Stimulated activated CD8-positive, alpha-beta memory T cell treated with anti-CD3 and anti-CD28 coated beads, Interleukin-15, amount 100 ng/mL, for 4 hours (primary cell): ENCODE measurements around the gene ADAM8.
"Not testable (repeated sequence)": the region's sequence is repeated elsewhere in the genome, so short reads cannot be mapped to it uniquely, and the experiment has no call there.

Experiments
- DNase-seq, 2 donors: peaks; one replicate each; pipeline ENCODE4 v3.0.0-alpha.2; 2020; ENCODE audit warnings: low read depth in 2 of 2

ADAM8 gene

DNA sequence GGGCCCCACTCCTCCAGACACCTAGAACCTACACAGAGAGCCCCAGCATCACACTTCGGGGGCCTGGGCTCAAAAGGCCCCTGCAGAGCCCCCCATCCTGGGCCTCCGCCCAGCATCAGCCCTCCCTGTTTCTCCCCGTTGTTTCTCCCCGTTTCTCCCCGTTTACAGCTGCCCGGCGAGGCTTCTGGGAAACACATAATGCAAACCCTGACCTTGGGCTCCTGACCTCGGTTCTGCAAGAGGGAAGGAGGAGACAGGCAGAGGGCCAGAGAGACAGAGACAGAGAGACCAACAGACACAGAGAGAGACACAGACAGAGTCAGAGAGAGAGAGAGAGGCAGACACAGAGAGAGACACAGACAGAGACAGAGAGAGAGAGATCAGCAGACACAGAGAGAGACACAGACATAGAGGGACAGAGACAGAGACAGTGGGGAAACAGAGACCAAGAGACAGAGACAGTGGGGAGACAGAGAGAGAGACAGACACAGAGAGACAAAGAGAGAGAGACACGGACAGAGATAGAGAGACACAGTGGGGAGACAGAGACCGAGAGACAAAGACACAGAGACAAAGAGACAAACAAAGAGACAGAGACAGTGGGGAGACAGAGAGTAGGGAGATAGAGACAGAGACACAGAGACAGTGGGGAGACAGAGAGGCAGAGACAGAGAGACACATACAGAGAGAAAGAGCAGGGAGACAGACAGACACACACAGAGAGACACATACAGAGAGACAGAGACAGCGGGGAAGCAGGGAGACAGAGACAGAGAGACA is 26.5 kb downstream of the ADAM8 start:
- no peak for DNase-seq

DNA sequence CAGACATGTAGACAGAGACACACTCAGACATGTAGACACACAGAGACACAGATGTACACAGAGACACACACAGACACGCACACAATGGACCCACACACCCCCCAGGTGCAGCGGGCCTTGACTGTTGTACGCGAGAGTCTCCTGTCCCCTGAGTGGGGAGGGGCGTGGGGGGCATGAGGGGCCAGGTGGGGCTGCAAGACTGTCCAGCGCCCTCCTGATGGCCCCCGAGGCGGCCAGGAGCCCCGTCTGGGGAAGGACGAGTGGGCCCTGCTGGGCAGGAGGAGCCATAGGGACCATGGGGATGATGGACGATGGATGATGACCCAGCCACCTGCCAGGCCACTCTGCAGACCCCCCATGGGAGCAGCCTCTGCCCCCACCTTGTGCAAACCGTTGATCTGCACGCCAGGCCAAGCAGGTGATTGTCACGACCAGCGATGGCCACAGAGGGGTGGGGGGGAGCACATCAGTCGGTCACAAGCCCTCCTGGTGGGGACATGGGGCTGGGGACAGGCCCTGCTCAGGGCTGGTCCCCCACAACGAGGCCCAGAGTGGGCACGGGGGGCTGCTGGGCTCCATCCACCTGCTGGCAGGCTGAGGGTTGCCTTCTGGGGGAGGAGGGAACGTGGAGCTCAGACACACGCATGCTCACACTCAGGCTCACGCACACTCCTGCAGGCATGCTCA is 27.4 kb downstream of the ADAM8 start:
- DNase-seq = no peak

DNA sequence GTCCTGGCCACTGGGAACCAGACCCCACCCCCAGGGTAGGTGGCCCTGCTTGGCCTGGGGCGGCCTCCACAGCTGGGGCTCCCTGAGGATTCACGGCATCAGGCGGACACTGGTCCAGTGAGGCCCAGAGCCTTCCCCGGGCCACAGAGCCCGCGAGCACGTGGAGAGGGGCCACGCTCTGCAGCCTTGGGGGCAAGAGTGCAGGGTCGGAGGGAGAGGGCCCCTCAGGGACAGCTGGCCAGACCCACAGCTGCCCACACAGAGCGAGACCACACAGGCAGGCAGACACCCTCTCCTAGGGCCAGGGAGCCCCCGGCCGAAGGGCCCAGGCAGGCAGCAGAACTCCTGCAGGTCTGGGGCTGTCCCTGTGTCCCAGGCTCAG is 28.3 kb downstream of the ADAM8 start:
- DNase-seq = no peak

DNA sequence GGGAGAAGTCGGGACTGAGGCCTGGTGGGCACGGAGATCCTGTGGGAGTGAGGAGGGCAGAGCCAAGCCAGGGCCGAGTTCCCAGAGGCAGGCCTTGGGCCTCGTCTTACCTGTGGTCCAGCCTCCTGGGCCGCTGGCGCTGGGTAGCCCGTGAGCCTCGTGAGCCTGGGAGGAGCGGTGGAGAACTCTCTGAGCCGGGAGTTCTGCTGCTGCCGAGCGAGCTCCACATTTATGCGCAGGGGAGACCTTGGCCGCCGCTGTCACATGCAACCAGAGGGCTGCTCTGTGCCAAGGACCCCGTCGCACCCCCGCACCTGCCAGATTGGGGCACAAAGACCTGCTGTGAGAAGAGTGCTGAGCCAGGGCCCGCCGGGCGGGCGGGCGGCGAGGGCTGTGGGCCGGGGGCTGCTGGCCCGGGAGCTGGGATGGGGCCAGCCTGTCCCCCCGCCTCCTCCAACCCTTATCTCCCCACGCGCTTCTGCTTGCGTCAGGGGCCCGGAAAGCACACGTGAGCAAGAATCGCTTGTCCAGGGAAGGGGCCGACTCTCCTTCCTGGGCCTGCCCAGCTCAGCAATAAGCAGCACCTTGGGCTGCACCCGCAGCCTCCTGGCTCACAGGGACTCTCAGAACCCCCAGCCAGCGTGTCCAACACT is 28.9 kb downstream of the ADAM8 start:
- DNase-seq = no peak

DNA sequence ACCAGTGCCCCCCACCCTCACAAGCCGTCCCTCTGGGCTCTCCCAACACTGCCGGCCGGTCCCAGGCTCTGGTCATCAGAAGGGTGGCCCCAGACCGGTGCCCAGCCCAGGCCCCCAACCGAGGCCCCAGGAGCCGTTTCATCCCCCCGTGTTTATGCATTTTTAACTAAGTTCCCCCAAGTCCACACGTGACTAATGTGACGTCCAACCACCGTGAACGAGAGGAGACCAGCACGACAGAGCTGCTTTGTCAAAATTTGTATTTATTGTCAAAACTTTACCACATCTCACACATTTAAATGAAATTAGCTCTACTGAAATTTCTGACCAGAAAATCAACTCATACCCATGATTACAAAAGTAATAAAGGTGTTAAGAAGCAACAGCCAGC is 30.4 kb downstream of the ADAM8 start:
- DNase-seq = no peak

DNA sequence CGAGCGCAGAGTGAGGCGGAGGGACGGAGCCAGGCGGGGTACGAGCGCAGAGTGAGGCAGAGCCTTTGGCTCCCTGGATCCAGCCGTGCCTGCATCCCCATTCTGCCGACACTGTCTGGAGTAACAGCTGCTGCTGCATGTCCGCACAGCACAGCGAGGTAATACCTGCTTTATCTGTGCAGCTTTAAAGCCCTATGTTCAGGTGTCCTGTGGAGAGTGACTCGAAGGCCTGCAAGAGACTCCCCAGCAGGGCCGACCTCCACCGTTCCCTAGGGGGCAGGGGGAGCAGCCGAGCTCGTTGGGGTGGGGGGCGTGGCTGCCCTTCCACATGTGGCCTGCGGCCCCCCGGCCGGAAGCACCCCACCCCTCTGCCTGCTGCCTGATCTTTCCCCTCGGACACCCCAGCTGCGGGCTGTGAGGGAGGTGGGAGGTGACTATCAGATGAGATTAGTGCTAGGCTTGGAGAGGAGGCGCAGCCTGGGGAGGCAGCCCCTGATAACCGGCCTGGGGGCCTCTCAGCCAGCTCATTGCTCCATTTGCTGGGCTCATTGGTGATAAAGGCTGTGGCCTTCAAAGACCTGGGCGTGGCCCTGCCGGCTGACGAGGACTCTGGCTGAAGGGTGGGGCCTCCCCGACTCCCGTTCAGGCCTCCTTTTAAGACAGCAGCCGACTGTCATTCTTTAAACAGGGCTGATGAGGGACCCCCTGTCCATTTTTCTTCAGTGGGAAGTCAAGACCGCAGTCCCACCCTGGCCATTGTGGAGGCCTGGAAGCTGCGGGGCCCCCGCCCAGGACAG is 31.0 kb downstream of the ADAM8 start:
- no peak for DNase-seq

DNA sequence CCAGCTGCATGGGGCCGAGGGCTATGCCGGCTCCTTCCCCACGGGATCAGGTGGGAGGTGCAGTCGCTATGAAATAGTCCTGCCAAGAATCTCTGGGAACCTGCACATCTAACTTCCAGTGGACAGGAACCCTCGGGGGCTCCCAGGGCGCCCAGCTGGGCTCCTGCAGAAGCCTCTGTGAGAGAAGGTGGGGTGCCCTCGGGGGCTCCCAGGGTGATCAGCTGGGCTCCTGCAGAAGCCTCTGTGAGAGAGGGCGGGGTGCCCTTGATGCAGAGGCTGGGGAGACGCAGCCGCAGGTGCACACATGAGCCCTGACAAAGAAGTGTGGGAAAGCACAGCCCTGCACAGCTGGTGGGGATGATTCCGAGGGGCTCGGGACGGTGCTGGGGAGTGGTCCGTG is 33.1 kb downstream of the ADAM8 start:
- no peak for DNase-seq

DNA sequence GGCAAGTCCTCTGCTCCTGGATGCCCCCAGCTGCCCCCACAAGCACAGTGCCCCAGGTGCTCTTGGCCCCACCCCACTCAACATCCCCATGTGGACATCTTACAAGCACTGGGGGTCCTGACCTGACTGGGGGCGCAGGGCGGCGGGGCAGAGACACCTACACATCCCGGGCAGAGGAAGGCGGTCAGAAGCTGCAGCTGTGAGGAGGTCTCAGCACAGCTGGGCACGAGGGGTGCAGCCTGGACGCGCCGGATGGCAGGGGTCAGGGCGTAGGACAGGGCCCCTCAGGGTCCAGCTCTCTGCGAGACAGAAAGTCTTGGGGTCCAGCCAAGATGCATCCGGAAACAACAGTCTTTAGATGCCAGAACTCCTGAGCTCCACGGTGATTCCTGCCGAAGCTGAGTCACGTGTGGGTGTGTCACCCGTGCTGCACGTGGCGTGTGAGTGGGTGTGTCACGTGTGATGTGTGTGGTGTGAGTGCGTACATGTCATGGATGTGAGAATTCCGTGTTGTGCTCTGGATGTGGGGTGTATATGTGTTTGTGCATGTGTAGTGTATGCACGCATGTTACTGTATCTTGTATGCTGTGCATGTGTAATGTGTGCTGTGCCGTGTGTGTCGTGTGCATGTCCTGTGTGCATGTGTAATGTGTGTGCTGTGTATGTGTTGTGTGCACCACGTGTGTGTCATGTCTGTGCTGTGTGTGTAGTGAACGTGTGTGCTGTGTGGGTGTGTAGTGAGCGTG is 33.9 kb downstream of the ADAM8 start:
- no peak for DNase-seq

DNA sequence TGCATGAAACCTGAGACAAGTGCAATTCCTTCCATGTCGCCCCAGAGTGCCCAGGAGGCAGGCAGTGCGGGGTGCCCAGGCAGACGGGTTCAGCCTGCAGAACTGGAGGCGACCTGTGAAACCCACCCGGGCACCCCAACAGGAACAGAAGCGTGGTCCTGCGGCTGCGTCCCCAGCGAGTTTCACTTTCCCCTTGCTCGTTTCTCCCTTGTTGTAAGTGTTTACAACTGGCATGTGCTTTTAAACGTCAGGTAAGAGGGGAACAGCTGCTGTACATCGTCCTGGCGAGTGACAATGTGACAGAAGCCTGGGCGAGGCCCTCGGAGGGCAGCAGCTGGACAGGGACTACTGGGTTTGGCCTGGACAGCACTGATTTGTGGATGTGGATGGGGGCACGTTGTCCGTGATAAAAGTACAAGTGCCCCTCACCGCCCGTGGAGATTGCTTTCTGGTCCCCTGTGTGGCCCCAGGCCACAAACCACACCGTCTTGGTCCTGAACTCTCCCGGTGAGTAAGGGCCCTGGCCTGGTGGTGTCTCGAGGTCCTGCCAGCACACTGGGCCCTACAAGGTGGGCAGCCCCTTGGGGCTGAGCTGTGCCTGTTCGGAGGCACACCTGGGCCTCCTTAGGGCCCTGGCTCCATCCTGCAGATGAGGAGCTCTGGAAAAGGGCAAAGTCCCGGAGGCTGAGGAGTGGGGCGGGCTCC is 35.0 kb downstream of the ADAM8 start:
- DNase-seq = no peak

DNA sequence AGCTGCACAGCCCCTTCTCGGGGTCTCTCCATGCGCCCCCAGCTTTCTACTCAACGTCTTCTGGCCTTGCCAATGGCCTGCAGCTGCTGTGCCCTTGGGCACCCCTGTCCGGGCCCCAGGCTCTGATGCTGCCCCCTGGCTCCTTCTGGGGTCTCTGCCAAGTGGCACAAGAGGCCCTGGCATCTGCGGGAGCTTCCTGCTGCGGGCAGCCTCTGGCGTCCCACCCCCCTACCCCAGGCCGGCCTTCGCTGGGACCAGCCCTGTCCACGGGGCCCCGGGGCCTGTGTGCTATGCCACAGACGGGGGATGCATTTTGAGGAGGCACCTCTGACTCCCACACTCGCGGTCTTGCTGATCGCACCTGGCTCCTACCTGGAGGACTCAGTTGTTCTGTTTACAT is 36.7 kb downstream of the ADAM8 start:
- DNase-seq = no peak

DNA sequence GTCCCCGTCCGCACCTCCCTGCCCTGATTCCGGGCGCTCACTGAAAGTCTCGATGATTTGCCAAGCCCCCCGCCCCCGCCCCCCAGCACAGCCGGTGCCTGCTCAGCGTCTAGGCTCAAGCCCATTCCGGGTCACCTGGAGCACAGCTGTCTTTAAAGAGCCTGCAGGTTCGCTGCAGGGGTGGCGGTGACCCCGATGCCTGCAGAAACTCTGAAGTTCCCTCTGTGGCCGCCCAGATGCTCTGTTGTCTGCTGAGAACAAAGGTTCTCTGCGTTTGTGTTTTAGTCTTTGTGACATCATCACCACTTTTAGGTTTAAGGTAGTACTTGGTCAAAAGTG is 38.2 kb downstream of the ADAM8 start:
- no peak for DNase-seq

DNA sequence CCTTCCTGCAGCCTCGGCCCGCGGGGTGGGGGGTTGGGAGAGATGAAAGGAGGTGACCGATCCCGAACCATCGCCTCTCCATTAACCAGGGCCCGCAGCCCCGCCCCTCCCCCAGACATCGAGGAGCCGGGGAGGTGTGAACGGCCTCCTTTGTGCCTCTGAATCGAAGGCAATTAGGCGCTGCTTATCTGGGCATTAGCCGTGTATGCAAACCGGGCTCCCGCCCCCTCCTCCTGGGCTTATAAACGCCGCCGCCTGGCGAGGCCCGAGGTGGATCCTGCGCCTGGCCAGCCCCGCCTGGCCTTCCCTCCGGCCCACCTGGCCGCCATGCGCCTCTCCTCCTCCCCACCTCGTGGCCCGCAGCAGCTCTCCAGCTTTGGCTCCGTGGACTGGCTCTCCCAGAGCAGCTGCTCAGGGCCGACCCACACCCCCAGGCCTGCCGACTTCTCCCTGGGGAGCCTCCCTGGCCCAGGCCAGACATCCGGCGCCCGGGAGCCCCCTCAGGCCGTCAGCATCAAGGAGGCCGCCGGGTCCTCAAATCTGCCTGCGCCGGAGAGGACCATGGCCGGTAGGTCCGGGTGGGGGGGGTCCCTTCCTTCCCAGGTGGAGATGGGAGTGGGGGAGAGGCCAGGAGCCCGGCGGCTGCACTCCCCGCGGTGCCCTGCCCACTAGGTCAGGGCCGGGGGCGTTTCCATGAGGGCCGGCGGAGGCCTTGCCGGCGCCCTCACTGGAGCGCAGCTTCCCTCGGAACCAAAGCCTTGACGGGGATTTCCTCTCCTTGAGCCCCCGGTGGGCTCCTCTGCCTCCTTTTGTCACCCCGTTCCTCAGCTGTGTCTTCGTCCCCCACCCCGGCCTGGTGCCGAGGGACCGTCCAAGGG is 38.8 kb downstream of the ADAM8 start, which contains the start of gene VENTX:
Gene VENTX, plus strand, starts transcription at position 268 of the 878 bp plus-strand sequence. Its CDS starts 60 bp downstream, at position 328.
- DNase-seq = no peak

DNA sequence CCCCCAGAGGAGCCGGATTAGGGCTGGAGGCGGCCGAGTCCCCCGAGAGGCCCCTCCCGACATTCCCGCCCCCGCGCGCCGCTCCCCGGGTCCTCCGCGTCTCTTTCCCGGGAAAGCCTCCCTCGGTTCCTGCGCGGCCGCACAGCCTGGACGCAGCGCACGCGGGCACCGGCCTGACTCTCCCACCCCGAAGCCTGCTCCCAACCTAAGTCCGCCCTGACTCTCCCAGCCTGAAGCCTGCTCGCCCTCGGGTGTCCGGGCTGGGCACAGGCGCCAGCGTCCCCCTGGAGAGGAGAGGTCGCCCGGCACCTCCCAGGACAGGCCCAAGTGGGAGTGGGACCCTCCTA is 39.5 kb downstream of the ADAM8 start:
- DNase-seq = no peak

DNA sequence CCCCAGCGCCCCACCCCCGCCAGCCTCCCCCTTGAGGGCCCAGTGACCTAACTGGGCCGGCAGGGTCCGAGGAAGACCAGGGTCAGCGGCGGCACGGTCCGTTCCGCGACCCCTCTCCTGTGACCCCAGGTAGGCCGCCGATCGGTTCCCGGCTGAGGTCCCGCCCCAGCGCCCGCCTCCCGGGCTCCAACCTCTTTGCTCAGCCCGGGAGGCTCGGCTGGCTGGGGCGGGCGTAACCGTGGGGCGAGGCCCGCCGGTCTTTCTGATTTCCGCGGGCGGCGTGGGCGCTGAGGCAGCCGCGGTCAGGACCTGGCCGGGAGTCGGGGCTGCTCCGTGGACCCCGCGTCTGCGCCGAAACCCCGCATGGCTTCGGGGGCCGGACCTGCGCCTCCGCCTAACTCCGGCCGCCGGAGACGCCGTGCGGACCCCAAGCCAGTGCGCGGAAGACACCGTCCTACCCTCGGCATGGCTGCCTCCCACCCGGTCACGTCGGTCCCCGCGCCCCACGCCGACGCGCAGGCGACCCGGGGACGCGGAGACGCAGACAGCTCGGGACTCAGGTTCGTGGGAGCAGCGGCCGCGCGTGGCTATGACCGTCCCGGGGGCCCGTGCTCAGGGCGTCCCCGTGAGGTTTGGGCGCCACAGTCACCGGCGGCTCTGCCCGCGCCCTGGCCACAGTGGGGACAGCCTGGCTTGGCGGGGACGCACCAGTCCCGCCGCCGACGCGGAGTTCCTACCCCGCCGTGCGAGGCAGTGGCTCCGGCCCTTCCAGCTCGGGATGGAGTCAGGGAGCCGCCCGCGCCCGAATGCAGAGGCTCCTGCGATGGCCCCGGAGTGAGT is 40.0 kb downstream of the ADAM8 start:
- DNase-seq = no peak

DNA sequence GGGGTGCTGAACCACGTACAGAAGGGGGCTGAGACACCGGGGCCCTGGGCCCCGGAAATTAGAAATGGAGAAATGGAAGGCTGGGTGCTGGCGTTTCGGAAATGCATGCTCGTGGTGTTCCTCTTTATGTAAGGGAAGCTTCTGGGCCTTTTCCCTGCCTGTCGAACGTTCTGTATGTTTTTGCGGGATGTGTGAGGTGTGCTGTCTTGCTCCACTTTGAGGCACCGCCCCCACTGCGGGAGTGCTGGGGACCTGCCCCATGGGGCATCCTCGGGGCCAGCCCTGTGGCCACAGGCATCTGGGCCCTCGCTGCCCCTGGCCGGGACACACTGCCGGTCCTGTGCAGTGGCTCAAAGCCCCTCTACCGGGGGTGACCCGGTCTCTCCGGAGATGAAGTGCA is 40.7 kb downstream of the ADAM8 start:
- DNase-seq = no peak

DNA sequence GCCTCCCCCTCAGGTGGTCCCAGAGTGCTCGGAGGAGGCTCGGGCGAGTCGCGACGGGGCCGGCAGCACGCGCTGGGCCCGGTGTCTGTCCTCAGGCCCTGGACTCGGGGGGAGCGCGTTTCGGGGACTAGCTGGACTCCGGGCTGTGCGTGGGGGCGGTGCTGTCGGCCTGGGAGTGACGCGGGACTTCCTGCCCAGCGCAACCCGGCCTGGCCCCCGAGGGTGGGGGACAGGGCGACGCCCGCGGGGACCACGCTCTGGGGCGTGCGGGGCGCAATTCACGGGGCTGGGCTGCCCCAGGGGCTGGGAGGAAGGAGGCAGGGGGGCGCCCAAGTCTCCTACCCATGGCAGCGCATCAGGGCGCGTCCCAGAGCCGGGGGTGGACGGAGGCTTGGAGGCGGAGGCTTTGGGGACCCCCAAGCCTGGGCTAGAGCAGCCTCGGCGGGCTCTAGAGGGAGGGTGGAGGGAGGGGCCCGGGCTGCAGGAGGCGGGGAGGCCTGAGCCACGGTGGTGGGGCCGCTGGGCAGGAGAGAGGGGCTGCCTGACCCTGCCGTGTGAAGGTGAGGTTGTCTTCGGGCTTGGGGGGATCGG is 41.3 kb downstream of the ADAM8 start:
- DNase-seq = no peak

DNA sequence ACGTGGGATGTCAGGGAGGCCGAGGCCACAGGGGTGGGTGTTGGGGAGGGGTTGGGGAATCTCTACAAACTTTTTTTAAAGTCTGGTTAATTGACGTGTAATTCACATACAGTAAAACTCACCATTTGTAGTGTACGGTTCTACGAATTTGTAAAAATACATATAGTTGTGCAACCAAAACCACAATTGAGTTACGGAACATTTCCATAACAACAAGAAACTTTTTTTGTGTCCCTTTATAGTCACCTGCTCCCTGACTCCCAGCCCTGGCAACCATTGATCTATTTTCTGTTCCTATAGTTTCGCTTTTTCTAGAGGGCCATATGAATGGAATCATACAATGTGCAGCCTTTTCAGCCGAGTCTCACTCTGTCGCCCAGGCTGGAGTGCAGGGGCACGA is 41.9 kb downstream of the ADAM8 start:
- not testable (repeated sequence) for DNase-seq

DNA sequence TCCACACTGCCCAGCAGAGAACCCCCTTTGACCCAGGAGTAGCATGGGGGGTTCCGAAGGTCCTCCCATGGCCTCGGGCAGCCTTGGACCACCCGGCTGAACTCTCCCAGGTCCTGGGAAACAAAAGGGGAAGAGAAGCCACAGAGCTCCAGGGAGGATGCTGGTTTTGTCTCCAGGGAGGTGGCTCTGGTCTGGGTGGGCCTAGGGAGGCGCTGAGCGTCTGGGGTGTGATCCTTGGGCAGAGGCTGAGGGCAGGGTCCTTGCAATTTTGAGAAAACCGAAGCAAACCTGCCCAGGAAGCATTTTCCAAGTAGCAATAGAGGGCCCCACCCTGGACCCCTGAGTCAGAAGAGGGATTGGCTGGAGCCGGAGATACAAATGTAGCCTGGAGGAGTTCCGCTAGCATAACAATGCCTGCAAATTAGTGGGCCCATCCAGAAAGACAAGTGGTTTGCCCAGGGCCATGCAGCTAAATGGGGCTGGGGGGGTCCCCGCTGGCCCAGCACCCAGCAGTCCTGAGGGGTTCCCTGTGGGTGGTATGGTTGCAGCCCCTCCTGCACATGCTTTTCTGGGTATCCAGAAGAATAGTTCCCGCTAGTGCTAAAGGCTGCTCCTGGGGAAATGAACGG is 44.6 kb downstream of the ADAM8 start:
- no peak for DNase-seq
